H1 (cell line): ENCODE measurements around the gene NDUFA7. TPM values are rescaled to one million over a fixed set of nuclear protein-coding genes. Genes with fewer than 3 reads are reported as not detected.

Source experiments
- CTCF ChIA-PET: fragments of 300-600 bp; sonication (Branson Sonifier 250); formaldehyde crosslinking; loops from one replicate; lab custom pipeline; 2021; ENCODE audit not compliant: partially characterized antibody; lab: Charles Lee
- POLR2A ChIA-PET: fragments of 300-600 bp; sonication (Branson Sonifier 250); formaldehyde crosslinking; loops from one replicate; lab custom pipeline; 2021; ENCODE audit warnings: inconsistent platforms; ENCODE audit not compliant: partially characterized antibody; lab: Charles Lee
- DNase-seq, 2 experiments: peaks; one replicate each; pipeline versions ENCODE4 v3.0.0 to v3.0.0-alpha.2; 2010 to 2022; ENCODE audit warnings: low spot score in 2 of 2, low read depth in 1 of 2, mixed read lengths in 1 of 2
- FAIRE-seq: peaks from 2 replicates; lab custom pipeline; 2011; peaks lifted over from hg19 to GRCh38; lab: Jason Lieb, UNC
- H2AFZ ChIP-seq: 2 replicates; pipeline ENCODE4 v1.8.1; 2012; ENCODE audit warnings: low read length, inconsistent platforms
- H2AK5ac ChIP-seq: 2 replicates; pipeline ENCODE4 v1.6.1; 2013; ENCODE audit warnings: low read depth, low read length
- H2BK120ac ChIP-seq: replicated peaks from 2 replicates; pipeline ENCODE3; 2013; ENCODE audit warnings: low read depth, low read length, inconsistent platforms
- H2BK12ac ChIP-seq: 2 replicates; pipeline ENCODE4 v1.6.1; 2013; ENCODE audit warnings: low read depth, low read length
- H2BK15ac ChIP-seq: 2 replicates; pipeline ENCODE4 v1.6.1; 2013; ENCODE audit warnings: low read length
- H2BK20ac ChIP-seq: 2 replicates; pipeline ENCODE4 v1.6.1; 2013; ENCODE audit warnings: low read length
- H2BK5ac ChIP-seq: 2 replicates; pipeline ENCODE4 v1.6.1; 2013; ENCODE audit warnings: low read depth, low read length
- H3K14ac ChIP-seq: 2 replicates; pipeline ENCODE4 v1.6.1; 2013; ENCODE audit warnings: inconsistent platforms; ENCODE audit not compliant: insufficient read length
- H3K18ac ChIP-seq: 2 replicates; pipeline ENCODE4 v1.6.1; 2013; ENCODE audit warnings: low read length; ENCODE audit errors: extremely low read depth
- H3K23ac ChIP-seq: 2 replicates; pipeline ENCODE4 v1.6.1; 2013; ENCODE audit warnings: inconsistent platforms; ENCODE audit not compliant: insufficient read length
- H3K23me2 ChIP-seq: 2 replicates; pipeline ENCODE4 v1.6.1; 2013; ENCODE audit warnings: low read depth, low read length
- H3K27ac ChIP-seq: 2 replicates; pipeline ENCODE4 v1.6.1; 2011; ENCODE audit warnings: low read depth, low read length, inconsistent platforms
- H3K27me3 ChIP-seq, 4 experiments: replicated peaks in 1 of 4; 1 replicate in 1 of 4; 2 replicates in 3 of 4; pipeline versions ENCODE4 v1.6.1 to v1.8.1; 2011 to 2013; ENCODE audit warnings: low read length in 3 of 4, mild to moderate bottlenecking in 3 of 4, inconsistent platforms in 2 of 4, mixed read lengths in 2 of 4, moderate library complexity in 1 of 4; ENCODE audit not compliant: control insufficient read depth in 3 of 4, insufficient read depth in 3 of 4; ENCODE audit errors: extremely low read depth in 1 of 4
- H3K36me3 ChIP-seq, 4 experiments: 2 replicates each; pipeline versions ENCODE4 v1.6.1 to v1.8.1; 2011 to 2013; ENCODE audit warnings: mild to moderate bottlenecking in 4 of 4, low read length in 3 of 4, moderate library complexity in 2 of 4, control low read depth in 1 of 4, inconsistent platforms in 1 of 4; ENCODE audit not compliant: insufficient read depth in 4 of 4, control insufficient read depth in 2 of 4
- H3K4ac ChIP-seq: replicated peaks from 2 replicates; pipeline ENCODE3; 2013; ENCODE audit warnings: low read length, low read depth, mixed read lengths, inconsistent platforms; ENCODE audit not compliant: insufficient read length
- H3K4me1 ChIP-seq, 4 experiments: replicated peaks in 1 of 4; 1 replicate in 1 of 4; 2 replicates in 3 of 4; pipeline versions ENCODE4 v1.6.1 to v1.8.1; 2011 to 2013; ENCODE audit warnings: low read length in 3 of 4, inconsistent platforms in 2 of 4, mixed read lengths in 1 of 4; ENCODE audit not compliant: insufficient read depth in 4 of 4, control insufficient read depth in 3 of 4
- H3K4me2 ChIP-seq, 2 experiments: 2 replicates each; pipeline versions ENCODE4 v1.6.1 to v1.8.1; 2011 to 2013; ENCODE audit warnings: low read depth in 2 of 2, low read length in 2 of 2, control low read depth in 1 of 2, inconsistent platforms in 1 of 2, mild to moderate bottlenecking in 1 of 2; ENCODE audit not compliant: insufficient read depth in 1 of 2
- H3K4me3 ChIP-seq, 4 experiments: fragments of 200-600, 300-600 bp in 1 of 4; sonication (generic), shearing (Covaris generic), sonication (Bioruptor Twin) in 1 of 4; 2 replicates each; pipeline versions ENCODE4 v1.5.1 to v1.8.1; 2011 to 2016; ENCODE audit warnings: low read length in 4 of 4, low read depth in 3 of 4, control low read depth in 2 of 4, inconsistent platforms in 2 of 4, mild to moderate bottlenecking in 2 of 4, mixed read lengths in 1 of 4, moderate library complexity in 1 of 4; ENCODE audit not compliant: insufficient read depth in 2 of 4; ENCODE audit errors: extremely low read depth in 1 of 4
- H3K56ac ChIP-seq: replicated peaks from 2 replicates; pipeline ENCODE3; 2013; ENCODE audit warnings: low read depth, mild to moderate bottlenecking, mixed read lengths, low read length, inconsistent platforms; ENCODE audit not compliant: insufficient read length
- H3K79me1 ChIP-seq: 2 replicates; pipeline ENCODE4 v1.6.1; 2013; ENCODE audit warnings: low read depth, low read length, control low read depth
- H3K79me2 ChIP-seq, 2 experiments: 2 replicates each; pipeline versions ENCODE4 v1.6.1 to v1.8.1; 2012 to 2013; ENCODE audit warnings: low read length in 2 of 2, mild to moderate bottlenecking in 2 of 2, inconsistent platforms in 1 of 2; ENCODE audit not compliant: insufficient read depth in 2 of 2, control insufficient read depth in 1 of 2
- H3K9ac ChIP-seq, 4 experiments: replicated peaks in 1 of 4; 1 replicate in 1 of 4; 2 replicates in 3 of 4; pipeline versions ENCODE4 v1.6.1 to v1.8.1; 2011 to 2013; ENCODE audit warnings: low read depth in 3 of 4, low read length in 3 of 4, control low read depth in 2 of 4, mild to moderate bottlenecking in 2 of 4, moderate library complexity in 2 of 4, inconsistent platforms in 1 of 4; ENCODE audit errors: extremely low read depth in 1 of 4
- H3K9me3 ChIP-seq, 2 experiments: 2 replicates each; pipeline versions ENCODE4 v1.6.1 to v1.8.1; 2012 to 2013; ENCODE audit warnings: mild to moderate bottlenecking in 2 of 2, moderate library complexity in 2 of 2, control low read depth in 1 of 2, inconsistent platforms in 1 of 2, low read depth in 1 of 2, low read length in 1 of 2, mixed read lengths in 1 of 2; ENCODE audit not compliant: insufficient read depth in 2 of 2
- H4K20me1 ChIP-seq, 2 experiments: replicated peaks in 1 of 2; 2 replicates each; pipeline versions ENCODE3 to v1.8.1; 2011 to 2013; ENCODE audit warnings: inconsistent platforms in 2 of 2, low read length in 2 of 2, mild to moderate bottlenecking in 1 of 2; ENCODE audit not compliant: insufficient read depth in 2 of 2, control insufficient read depth in 1 of 2
- H4K5ac ChIP-seq: 2 replicates; pipeline ENCODE4 v1.6.1; 2013; ENCODE audit warnings: low read length, low read depth, mixed read lengths, inconsistent platforms; ENCODE audit not compliant: insufficient read length
- H4K8ac ChIP-seq: 2 replicates; pipeline ENCODE4 v1.8.0; 2013; ENCODE audit warnings: mild to moderate bottlenecking, moderate library complexity, low read length, inconsistent platforms; ENCODE audit not compliant: insufficient read depth; ENCODE audit errors: extremely low read depth
- H4K91ac ChIP-seq: replicated peaks from 2 replicates; pipeline ENCODE3; 2013; ENCODE audit warnings: low read length, mixed read lengths, inconsistent platforms; ENCODE audit not compliant: insufficient read length
- CREB1 ChIP-seq: IDR thresholded peaks from 2 replicates; pipeline ENCODE4 v1.6.1; 2012; ENCODE audit warnings: inconsistent platforms
- KDM4A ChIP-seq: IDR thresholded peaks from one replicate; pipeline ENCODE4 v1.7.1; 2012; ENCODE audit warnings: low read depth, mild to moderate bottlenecking, moderate library complexity, low read length, inconsistent platforms; ENCODE audit not compliant: severe bottlenecking
- RBBP5 ChIP-seq: IDR thresholded peaks from 2 replicates; pipeline ENCODE4 v1.7.1; 2012; ENCODE audit warnings: low read depth, mild to moderate bottlenecking, inconsistent platforms, low read length, moderate library complexity, borderline replicate concordance
- RXRA ChIP-seq: IDR thresholded peaks from 2 replicates; pipeline ENCODE4 v1.6.1; 2011; ENCODE audit warnings: low read depth, mild to moderate bottlenecking, low read length, moderate library complexity; ENCODE audit not compliant: insufficient read depth
- SRF ChIP-seq: IDR thresholded peaks from 2 replicates; pipeline ENCODE4 v1.6.1; 2011; ENCODE audit warnings: mild to moderate bottlenecking, low read depth, low read length, moderate library complexity
- SUZ12 ChIP-seq: fragments of 200-600 bp; sonication (generic); IDR thresholded peaks from 2 replicates; pipeline ENCODE4 v1.6.1; 2012; ENCODE audit warnings: mild to moderate bottlenecking, inconsistent platforms, low read length, moderate library complexity, mixed read lengths
- WGBS, 2 experiments: shearing (Covaris generic) in 1 of 2; methylation state at CpG; one replicate each; pipeline versions ENCODE4 v1.1.6 to v1.1.7; 2013 to 2015; ENCODE audit warnings: low lambda C conversion rate in 2 of 2, mixed read lengths in 2 of 2, inconsistent platforms in 1 of 2, low coverage in 1 of 2, missing lambda C conversion rate in 1 of 2; ENCODE audit not compliant: insufficient replicate concordance in 2 of 2, insufficient coverage in 1 of 2, insufficient read length in 1 of 2; ENCODE audit errors: extremely low coverage in 1 of 2, missing lambda C conversion rate in 1 of 2; 5-methylcytosine and 5-hydroxymethylcytosine counted together
- long read RNA-seq, 2 experiments: library from RNA in 1 of 2; library from capped mRNA in 1 of 2; stranded (forward); transcript quantifications; one replicate each; pipeline ENCODE4 v2.0.0, GENCODE V29; 2021; ENCODE audit warnings: inconsistent platforms in 1 of 2
- polyA minus RNA-seq, 3 experiments: library from RNA; depleted of rRNA, polyadenylated mRNA; stranded (reverse); fragments of >200 nt; gene quantifications; 1 replicate in 2 of 3; 2 replicates in 1 of 3; pipeline ENCODE4 v1.2.3, GENCODE V29; 2011
- polyA plus RNA-seq, 7 experiments: library from polyadenylated mRNA; depleted of rRNA in 3 of 7; stranded (reverse) in 5 of 7; unstranded in 2 of 7; fragments of >200 nt in 5 of 7; fragments of 200-250 nt in 2 of 7; gene quantifications; 1 replicate in 5 of 7; 2 replicates in 1 of 7; 4 replicates in 1 of 7; pipeline versions ENCODE4 v1.2.1 to v1.2.3, GENCODE V29; 2011 to 2013; ENCODE audit warnings: missing spikeins in 2 of 7, mixed read lengths in 2 of 7
- total RNA-seq: library from RNA; stranded (reverse); fragmentation: NEBNext Ultra II Directional; extraction: Animal tissue kit (Norgen Biotek cat#: 25700); gene quantifications from 2 replicates; pipeline ENCODE4 v1.2.1, GENCODE V29; 2021

NDUFA7 gene
- total RNA-seq (51.6 and 54.4 TPM in 2 replicates), polyA plus RNA-seq (2011; rRNA removed) (285 and 286 TPM in 2 replicates), polyA minus RNA-seq (2011; rRNA and poly(A)+ RNA removed) (35.2 and 49.9 TPM in 2 replicates)
- polyA plus RNA-seq (2011; cell fraction: cytosol; rRNA removed), result 150 TPM
- 125 TPM for polyA plus RNA-seq (2011; cell fraction: nucleus; rRNA removed)
- 45.6 to 157 TPM (median 126 TPM) in 4 replicates for polyA plus RNA-seq (2012, experiment 1 of 2)
- 286 TPM for polyA plus RNA-seq (2012, experiment 2 of 2)
- 226 TPM for polyA plus RNA-seq (2013, experiment 1 of 2)
- 203 TPM for polyA plus RNA-seq (2013, experiment 2 of 2)
- 66.9 TPM for polyA minus RNA-seq (2011; cell fraction: cytosol; rRNA and poly(A)+ RNA removed)
- polyA minus RNA-seq (2011; cell fraction: nucleus; rRNA and poly(A)+ RNA removed), result 41.1 TPM
- long read RNA-seq, experiment 1, transcript NDUFA7-201 (4 exons, 601 nt), result major isoform, 77 of 87 reads
- long read RNA-seq, experiment 1, transcript NDUFA7-205 (2 exons, 547 nt), result minor isoform, 7 of 87 reads
- long read RNA-seq, experiment 1, partial matches to known transcripts, result 2 of 87 reads
- long read RNA-seq, experiment 1, other reads (novel, unspliced or antisense), result 1 of 87 reads
- long read RNA-seq, experiment 2, partial matches to known transcripts, result 6 of 6 reads
- long read RNA-seq, experiment 2, other reads (novel, unspliced or antisense), result 0 of 6 reads

- Histone ChIP-seq H2BK120ac (no peak within 1 kb of the TSS), H4K20me1 (peaks cover 5 to 15% of the 10 kb centered on the region in 2 experiments), H3K23me2 (peaks cover 16% of the 10 kb centered on the region), H3K27me3 (no peaks in the 10 kb centered on the region), H4K5ac (peak within 1 kb of the TSS; percentile 65), H4K8ac (peak within 1 kb of the TSS; percentile 99), H3K14ac (peak within 1 kb of the TSS; percentile 32), H3K9ac (peak within 1 kb of the TSS; percentile 93 to 98 (median 95)), H2BK12ac (peak within 1 kb of the TSS; percentile 90), H2AFZ (peak within 1 kb of the TSS; percentile 9; the same call in 1 of the 2 replicates), H2BK5ac (peak within 1 kb of the TSS; percentile 95), H2BK15ac (peak within 1 kb of the TSS; percentile 46; the same call in 1 of the 2 replicates), H3K36me3 (peaks cover 13 to 22% (median 17%) of the 10 kb centered on the region in 4 experiments), H2BK20ac (no peak within 1 kb of the TSS), H3K56ac (peak within 1 kb of the TSS; percentile 91), H3K4me2 (peak within 1 kb of the TSS; percentile 89 to 95), H3K79me2 (peaks cover 0 to 33% of the 10 kb centered on the region in 2 experiments; a peak in 2 of 4 replicates), H3K18ac (peak within 1 kb of the TSS; percentile 38), H4K91ac (peak within 1 kb of the TSS; percentile 79), H3K27ac (peak within 1 kb of the TSS; percentile 91), H3K4ac (peak within 1 kb of the TSS; percentile 65), H2AK5ac (peak within 1 kb of the TSS; percentile 24; the same call in 1 of the 2 replicates), H3K4me3 (peak within 1 kb of the TSS; percentile 90 to 98 (median 97)), H3K23ac (no peak within 1 kb of the TSS), H3K4me1 (peaks cover 0 to 17% (median 9%) of the 10 kb centered on the region in 4 experiments; a peak in 6 of 7 replicates), H3K9me3 (no peaks in the 10 kb centered on the region), H3K79me1 (peaks cover 10% of the 10 kb centered on the region; the same call in 1 of the 2 replicates)
- peak; percentile 87 to 99 for DNase-seq
- 1% methylated on average over 60 of the region's 72 CpGs; no CpG with 5 or more reads in 1 of the 2 experiments for WGBS, 2 experiments
- ChIA-PET POLR2A (interaction anchor here (0.6 to 27.1 kb wide), 23 partner anchors 8 to 1256 kb away, joined by 3 to 583 read pairs (median 4); partner anchors contain the start of genes CD320, KANK3, NDUFA7 and RAB11B), CTCF (interaction anchor here (1.1 to 5.2 kb wide), 3 partner anchors 9 to 14 kb away, joined by 3 to 32 read pairs (median 6); no protein-coding TSS in a partner anchor)
- FAIRE-seq, result no peak
- TF ChIP-seq RXRA (no peak), CREB1 (peak; percentile 98), SUZ12 (no peak), KDM4A (peak; percentile 99), SRF (peak; percentile 44; the same call in 1 of the 2 replicates), RBBP5 (no peak)
Observed at GRCh38 chr19:8321067-8321985, at the start of gene NDUFA7, which contains the start of gene RPS28. Gene NDUFA7 (minus strand): TSS chr19:8321375. CDS start chr19:8321358, 17 bp downstream. Gene RPS28 (plus strand): TSS chr19:8321496. CDS start chr19:8321531, 35 bp downstream.
